H1 (cell line): ENCODE data around the gene ANKRD6. TPM values are rescaled to one million over a fixed set of nuclear protein-coding genes. Genes with fewer than 3 reads are reported as not detected.

ENCODE experiments used
- CTCF ChIA-PET: fragments of 300-600 bp; sonication (Branson Sonifier 250); formaldehyde crosslinking; loops from one replicate; lab custom pipeline; 2021; ENCODE audit not compliant: partially characterized antibody; lab: Charles Lee
- POLR2A ChIA-PET: fragments of 300-600 bp; sonication (Branson Sonifier 250); formaldehyde crosslinking; loops from one replicate; lab custom pipeline; 2021; ENCODE audit warnings: inconsistent platforms; ENCODE audit not compliant: partially characterized antibody; lab: Charles Lee
- DNase-seq, 2 experiments: peaks; one replicate each; pipeline versions ENCODE4 v3.0.0 to v3.0.0-alpha.2; 2010 to 2022; ENCODE audit warnings: low spot score in 2 of 2, low read depth in 1 of 2, mixed read lengths in 1 of 2
- FAIRE-seq: peaks from 2 replicates; lab custom pipeline; 2011; peaks lifted over from hg19 to GRCh38; lab: Jason Lieb, UNC
- H2AFZ ChIP-seq: 2 replicates; pipeline ENCODE4 v1.8.1; 2012; ENCODE audit warnings: low read length, inconsistent platforms
- H2AK5ac ChIP-seq: 2 replicates; pipeline ENCODE4 v1.6.1; 2013; ENCODE audit warnings: low read depth, low read length
- H2BK120ac ChIP-seq: replicated peaks from 2 replicates; pipeline ENCODE3; 2013; ENCODE audit warnings: low read depth, low read length, inconsistent platforms
- H2BK12ac ChIP-seq: 2 replicates; pipeline ENCODE4 v1.6.1; 2013; ENCODE audit warnings: low read depth, low read length
- H2BK15ac ChIP-seq: 2 replicates; pipeline ENCODE4 v1.6.1; 2013; ENCODE audit warnings: low read length
- H2BK20ac ChIP-seq: 2 replicates; pipeline ENCODE4 v1.6.1; 2013; ENCODE audit warnings: low read length
- H2BK5ac ChIP-seq: 2 replicates; pipeline ENCODE4 v1.6.1; 2013; ENCODE audit warnings: low read depth, low read length
- H3K14ac ChIP-seq: 2 replicates; pipeline ENCODE4 v1.6.1; 2013; ENCODE audit warnings: inconsistent platforms; ENCODE audit not compliant: insufficient read length
- H3K18ac ChIP-seq: 2 replicates; pipeline ENCODE4 v1.6.1; 2013; ENCODE audit warnings: low read length; ENCODE audit errors: extremely low read depth
- H3K23ac ChIP-seq: 2 replicates; pipeline ENCODE4 v1.6.1; 2013; ENCODE audit warnings: inconsistent platforms; ENCODE audit not compliant: insufficient read length
- H3K23me2 ChIP-seq: 2 replicates; pipeline ENCODE4 v1.6.1; 2013; ENCODE audit warnings: low read depth, low read length
- H3K27ac ChIP-seq: 2 replicates; pipeline ENCODE4 v1.6.1; 2011; ENCODE audit warnings: low read depth, low read length, inconsistent platforms
- H3K27me3 ChIP-seq, 4 experiments: replicated peaks in 1 of 4; 1 replicate in 1 of 4; 2 replicates in 3 of 4; pipeline versions ENCODE4 v1.6.1 to v1.8.1; 2011 to 2013; ENCODE audit warnings: low read length in 3 of 4, mild to moderate bottlenecking in 3 of 4, inconsistent platforms in 2 of 4, mixed read lengths in 2 of 4, moderate library complexity in 1 of 4; ENCODE audit not compliant: control insufficient read depth in 3 of 4, insufficient read depth in 3 of 4; ENCODE audit errors: extremely low read depth in 1 of 4
- H3K36me3 ChIP-seq, 4 experiments: 2 replicates each; pipeline versions ENCODE4 v1.6.1 to v1.8.1; 2011 to 2013; ENCODE audit warnings: mild to moderate bottlenecking in 4 of 4, low read length in 3 of 4, moderate library complexity in 2 of 4, control low read depth in 1 of 4, inconsistent platforms in 1 of 4; ENCODE audit not compliant: insufficient read depth in 4 of 4, control insufficient read depth in 2 of 4
- H3K4ac ChIP-seq: replicated peaks from 2 replicates; pipeline ENCODE3; 2013; ENCODE audit warnings: low read length, low read depth, mixed read lengths, inconsistent platforms; ENCODE audit not compliant: insufficient read length
- H3K4me1 ChIP-seq, 4 experiments: replicated peaks in 1 of 4; 1 replicate in 1 of 4; 2 replicates in 3 of 4; pipeline versions ENCODE4 v1.6.1 to v1.8.1; 2011 to 2013; ENCODE audit warnings: low read length in 3 of 4, inconsistent platforms in 2 of 4, mixed read lengths in 1 of 4; ENCODE audit not compliant: insufficient read depth in 4 of 4, control insufficient read depth in 3 of 4
- H3K4me2 ChIP-seq, 2 experiments: 2 replicates each; pipeline versions ENCODE4 v1.6.1 to v1.8.1; 2011 to 2013; ENCODE audit warnings: low read depth in 2 of 2, low read length in 2 of 2, control low read depth in 1 of 2, inconsistent platforms in 1 of 2, mild to moderate bottlenecking in 1 of 2; ENCODE audit not compliant: insufficient read depth in 1 of 2
- H3K4me3 ChIP-seq, 4 experiments: fragments of 200-600, 300-600 bp in 1 of 4; sonication (generic), shearing (Covaris generic), sonication (Bioruptor Twin) in 1 of 4; 2 replicates each; pipeline versions ENCODE4 v1.5.1 to v1.8.1; 2011 to 2016; ENCODE audit warnings: low read length in 4 of 4, low read depth in 3 of 4, control low read depth in 2 of 4, inconsistent platforms in 2 of 4, mild to moderate bottlenecking in 2 of 4, mixed read lengths in 1 of 4, moderate library complexity in 1 of 4; ENCODE audit not compliant: insufficient read depth in 2 of 4; ENCODE audit errors: extremely low read depth in 1 of 4
- H3K56ac ChIP-seq: replicated peaks from 2 replicates; pipeline ENCODE3; 2013; ENCODE audit warnings: low read depth, mild to moderate bottlenecking, mixed read lengths, low read length, inconsistent platforms; ENCODE audit not compliant: insufficient read length
- H3K79me1 ChIP-seq: 2 replicates; pipeline ENCODE4 v1.6.1; 2013; ENCODE audit warnings: low read depth, low read length, control low read depth
- H3K79me2 ChIP-seq, 2 experiments: 2 replicates each; pipeline versions ENCODE4 v1.6.1 to v1.8.1; 2012 to 2013; ENCODE audit warnings: low read length in 2 of 2, mild to moderate bottlenecking in 2 of 2, inconsistent platforms in 1 of 2; ENCODE audit not compliant: insufficient read depth in 2 of 2, control insufficient read depth in 1 of 2
- H3K9ac ChIP-seq, 4 experiments: replicated peaks in 1 of 4; 1 replicate in 1 of 4; 2 replicates in 3 of 4; pipeline versions ENCODE4 v1.6.1 to v1.8.1; 2011 to 2013; ENCODE audit warnings: low read depth in 3 of 4, low read length in 3 of 4, control low read depth in 2 of 4, mild to moderate bottlenecking in 2 of 4, moderate library complexity in 2 of 4, inconsistent platforms in 1 of 4; ENCODE audit errors: extremely low read depth in 1 of 4
- H3K9me3 ChIP-seq, 2 experiments: 2 replicates each; pipeline versions ENCODE4 v1.6.1 to v1.8.1; 2012 to 2013; ENCODE audit warnings: mild to moderate bottlenecking in 2 of 2, moderate library complexity in 2 of 2, control low read depth in 1 of 2, inconsistent platforms in 1 of 2, low read depth in 1 of 2, low read length in 1 of 2, mixed read lengths in 1 of 2; ENCODE audit not compliant: insufficient read depth in 2 of 2
- H4K20me1 ChIP-seq, 2 experiments: replicated peaks in 1 of 2; 2 replicates each; pipeline versions ENCODE3 to v1.8.1; 2011 to 2013; ENCODE audit warnings: inconsistent platforms in 2 of 2, low read length in 2 of 2, mild to moderate bottlenecking in 1 of 2; ENCODE audit not compliant: insufficient read depth in 2 of 2, control insufficient read depth in 1 of 2
- H4K5ac ChIP-seq: 2 replicates; pipeline ENCODE4 v1.6.1; 2013; ENCODE audit warnings: low read length, low read depth, mixed read lengths, inconsistent platforms; ENCODE audit not compliant: insufficient read length
- H4K8ac ChIP-seq: 2 replicates; pipeline ENCODE4 v1.8.0; 2013; ENCODE audit warnings: mild to moderate bottlenecking, moderate library complexity, low read length, inconsistent platforms; ENCODE audit not compliant: insufficient read depth; ENCODE audit errors: extremely low read depth
- H4K91ac ChIP-seq: replicated peaks from 2 replicates; pipeline ENCODE3; 2013; ENCODE audit warnings: low read length, mixed read lengths, inconsistent platforms; ENCODE audit not compliant: insufficient read length
- CHD1 ChIP-seq: IDR thresholded peaks from 2 replicates; pipeline ENCODE4 v1.6.1; 2012; ENCODE audit warnings: low read depth, low read length, improper control_type of control experiment
- CHD2 ChIP-seq: IDR thresholded peaks from 2 replicates; pipeline ENCODE4 v1.6.1; 2012; ENCODE audit warnings: low read length, improper control_type of control experiment
- CREB1 ChIP-seq: IDR thresholded peaks from 2 replicates; pipeline ENCODE4 v1.6.1; 2012; ENCODE audit warnings: inconsistent platforms
- EGR1 ChIP-seq: IDR thresholded peaks from 2 replicates; pipeline ENCODE4 v1.6.1; 2011; ENCODE audit warnings: low read depth, low read length, borderline replicate concordance
- EP300 ChIP-seq, 2 experiments: IDR thresholded peaks; 1 replicate in 1 of 2; 2 replicates in 1 of 2; pipeline ENCODE4 v1.6.1; 2011 to 2012; ENCODE audit warnings: low read depth in 2 of 2, low read length in 2 of 2, mild to moderate bottlenecking in 2 of 2, borderline replicate concordance in 1 of 2, inconsistent platforms in 1 of 2, moderate library complexity in 1 of 2
- KDM1A ChIP-seq: fragments of 200-600, 300-600 bp; sonication (generic); IDR thresholded peaks from 2 replicates; pipeline ENCODE4 v1.7.1; 2016; ENCODE audit warnings: mild to moderate bottlenecking, low read length, borderline replicate concordance
- POU5F1 ChIP-seq: IDR thresholded peaks from 2 replicates; pipeline ENCODE4 v1.6.1; 2011; ENCODE audit warnings: low read depth, mild to moderate bottlenecking, low read length, moderate library complexity
- RFX5 ChIP-seq: IDR thresholded peaks from 2 replicates; pipeline ENCODE4 v1.6.1; 2011; ENCODE audit warnings: low read depth, low read length, improper control_type of control experiment, borderline replicate concordance
- RNF2 ChIP-seq: fragments of 200-900, 300-1000 bp; sonication (generic); IDR thresholded peaks from 2 replicates; pipeline ENCODE4 v1.7.1; 2016; ENCODE audit warnings: borderline replicate concordance, low read depth, mild to moderate bottlenecking, antibody characterized with exemption, low read length; ENCODE audit not compliant: poor library complexity, severe bottlenecking; ENCODE audit errors: missing control alignments
- SIN3A ChIP-seq, 2 experiments: IDR thresholded peaks in 1 of 2; conservative IDR thresholded peaks in 1 of 2; 2 replicates each; pipeline ENCODE4 v1.6.1; 2011 to 2012; ENCODE audit warnings: low read length in 2 of 2, improper control_type of control experiment in 1 of 2, low read depth in 1 of 2, mild to moderate bottlenecking in 1 of 2
- SP1 ChIP-seq: IDR thresholded peaks from 2 replicates; pipeline ENCODE4 v1.6.1; 2011; ENCODE audit warnings: low read depth, low read length
- WGBS, 2 experiments: shearing (Covaris generic) in 1 of 2; methylation state at CpG; one replicate each; pipeline versions ENCODE4 v1.1.6 to v1.1.7; 2013 to 2015; ENCODE audit warnings: low lambda C conversion rate in 2 of 2, mixed read lengths in 2 of 2, inconsistent platforms in 1 of 2, low coverage in 1 of 2, missing lambda C conversion rate in 1 of 2; ENCODE audit not compliant: insufficient replicate concordance in 2 of 2, insufficient coverage in 1 of 2, insufficient read length in 1 of 2; ENCODE audit errors: extremely low coverage in 1 of 2, missing lambda C conversion rate in 1 of 2; 5-methylcytosine and 5-hydroxymethylcytosine counted together
- polyA plus RNA-seq, 7 experiments: library from polyadenylated mRNA; depleted of rRNA in 3 of 7; stranded (reverse) in 5 of 7; unstranded in 2 of 7; fragments of >200 nt in 5 of 7; fragments of 200-250 nt in 2 of 7; gene quantifications; 1 replicate in 5 of 7; 2 replicates in 1 of 7; 4 replicates in 1 of 7; pipeline versions ENCODE4 v1.2.1 to v1.2.3, GENCODE V29; 2011 to 2013; ENCODE audit warnings: missing spikeins in 2 of 7, mixed read lengths in 2 of 7
- total RNA-seq: library from RNA; stranded (reverse); fragmentation: NEBNext Ultra II Directional; extraction: Animal tissue kit (Norgen Biotek cat#: 25700); gene quantifications from 2 replicates; pipeline ENCODE4 v1.2.1, GENCODE V29; 2021

Gene ANKRD6
- total and polyA plus RNA-seq, 2 of the 8 experiments (the other 6 are each of a cell fraction or from before 2014, with no cell fraction given): 5.9 to 12.8 TPM

- Histone ChIP-seq H4K20me1 (no peaks in the 10 kb centered on the region), H3K14ac (no peak overlapping the region), H2BK5ac (no peak overlapping the region), H3K18ac (no peak overlapping the region), H2BK12ac (no peak overlapping the region), H3K79me2 (no peaks in the 10 kb centered on the region), H3K4me3 (no peak overlapping the region), H3K23me2 (no peaks in the 10 kb centered on the region), H3K79me1 (no peaks in the 10 kb centered on the region), H2BK120ac (no peak overlapping the region), H3K56ac (no peak overlapping the region), H3K9me3 (no peaks in the 10 kb centered on the region), H2AFZ (no peak overlapping the region), H3K36me3 (no peaks in the 10 kb centered on the region), H3K9ac (no peak overlapping the region), H2AK5ac (no peak overlapping the region), H3K4ac (no peak overlapping the region), H4K5ac (no peak overlapping the region), H3K27me3 (no peaks in the 10 kb centered on the region; a peak in 2 of 7 replicates), H2BK20ac (no peak overlapping the region), H3K4me1 (no peaks in the 10 kb centered on the region), H2BK15ac (no peak overlapping the region), H3K4me2 (no peak overlapping the region), H3K23ac (no peak overlapping the region), H3K27ac (no peak overlapping the region), H4K8ac (no peak overlapping the region), H4K91ac (no peak overlapping the region)
- WGBS, 2 experiments: 96% methylated on average over 4 of the region's 4 CpGs; no CpG with 5 or more reads in 1 of the 2 experiments
- FAIRE-seq: no peak
- POLR2A ChIA-PET: no interaction called here
- CTCF ChIA-PET: interaction anchor here (0.5 to 1.2 kb wide), 7 partner anchors 10 to 1824 kb away, joined by 3 to 7 read pairs (median 3); no protein-coding TSS in a partner anchor
- TF ChIP-seq RFX5 (no peak), EP300 (IDR thresholded peaks at IDR 0.05; ENCODE audit: borderline replicate concordance in 1 of 2, low read depth in 2 of 2, low read length in 2 of 2) (no peak), RNF2 (no peak), CREB1 (no peak), KDM1A (no peak), CHD2 (no peak), EGR1 (no peak), SP1 (no peak), CHD1 (no peak), POU5F1 (no peak), SIN3A (conservative IDR thresholded peaks at IDR 0.05 in 1 of 2, IDR thresholded peaks at IDR 0.05 in 1 of 2; ENCODE audit: low read depth in 1 of 2, low read length in 2 of 2) (no peak)
- DNase-seq: no peak
Measured at GRCh38 chr6:89525786-89526562, 93.0 kb downstream of the ANKRD6 start.
